Endothelial cell of umbilical vein (primary cell): ENCODE data around the gene NCOR1. TPM values are rescaled to one million over a fixed set of nuclear protein-coding genes. Genes with fewer than 3 reads are reported as not detected.

ENCODE experiments used
- BruUV-seq: library from RNA; stranded (reverse); fragments of 400-500 nt; replicated peaks from 2 replicates; lab custom pipeline; 2021; lab: Mats Ljungman, UMichigan
- CTCF ChIA-PET: fragments of 300-600, 350-600 bp; sonication (Branson Sonifier 250); formaldehyde crosslinking; loops from one replicate; lab custom pipeline; 2021; ENCODE audit warnings: antibody characterized with exemption, inconsistent platforms; lab: Charles Lee
- POLR2A ChIA-PET: fragments of 300-600, 350-600 bp; sonication (Branson Sonifier 250); formaldehyde crosslinking; loops from one replicate; lab custom pipeline; 2021; ENCODE audit warnings: antibody characterized with exemption, inconsistent platforms; lab: Charles Lee
- DNase-seq: peaks from one replicate; pipeline ENCODE4 v3.0.0-alpha.2; 2011; ENCODE audit warnings: low read depth, low spot score
- FAIRE-seq: peaks from 2 replicates; lab custom pipeline; 2011; peaks lifted over from hg19 to GRCh38; lab: Jason Lieb, UNC
- H2AFZ ChIP-seq: 2 replicates; pipeline ENCODE4 v1.6.0; 2012; ENCODE audit warnings: low read depth, low read length, control low read depth, inconsistent platforms
- H3K27ac ChIP-seq: 2 replicates; pipeline ENCODE4 v1.5.1; 2011; ENCODE audit warnings: low read depth, mild to moderate bottlenecking, control low read depth, low read length, moderate library complexity; ENCODE audit not compliant: insufficient read depth
- H3K27me3 ChIP-seq, 2 experiments: 2 replicates each; pipeline versions ENCODE4 v1.6.0 to v1.6.1; 2011; ENCODE audit warnings: low read length in 2 of 2, mixed read lengths in 1 of 2; ENCODE audit not compliant: control insufficient read depth in 2 of 2, insufficient read depth in 2 of 2
- H3K36me3 ChIP-seq, 2 experiments: 2 replicates in 1 of 2; 3 replicates in 1 of 2; pipeline ENCODE4 v1.5.1; 2011; ENCODE audit warnings: low read length in 2 of 2, mild to moderate bottlenecking in 1 of 2, moderate library complexity in 1 of 2; ENCODE audit not compliant: control insufficient read depth in 2 of 2, insufficient read depth in 2 of 2; ENCODE audit errors: extremely low read depth in 1 of 2
- H3K4me1 ChIP-seq: 3 replicates; pipeline ENCODE4 v1.5.1; 2011; ENCODE audit warnings: mild to moderate bottlenecking, low read length; ENCODE audit not compliant: control insufficient read depth, insufficient read depth; ENCODE audit errors: extremely low read depth
- H3K4me2 ChIP-seq: 2 replicates; pipeline ENCODE4 v1.6.1; 2011; ENCODE audit warnings: low read length, control low read depth, mixed read lengths; ENCODE audit not compliant: insufficient read depth
- H3K4me3 ChIP-seq, 3 experiments: fragments of 200-600 bp in 1 of 3; sonication (generic), shearing (Covaris generic) in 1 of 3; replicated peaks in 1 of 3; 2 replicates each; pipeline ENCODE4 v1.5.1; 2011 to 2016; ENCODE audit warnings: control low read depth in 3 of 3, low read length in 3 of 3, mild to moderate bottlenecking in 2 of 3, inconsistent platforms in 1 of 3, low read depth in 1 of 3, moderate library complexity in 1 of 3; ENCODE audit not compliant: insufficient read depth in 1 of 3
- H3K79me2 ChIP-seq: 2 replicates; pipeline ENCODE4 v1.6.0; 2012; ENCODE audit warnings: low read length, inconsistent platforms; ENCODE audit not compliant: control insufficient read depth, insufficient read depth
- H3K9ac ChIP-seq: replicated peaks from 2 replicates; pipeline ENCODE3; 2011; ENCODE audit warnings: low read length, control low read depth; ENCODE audit not compliant: insufficient read depth; ENCODE audit errors: extremely low read depth
- H3K9me1 ChIP-seq: replicated peaks from 3 replicates; pipeline ENCODE4 v1.6.0; 2011; ENCODE audit warnings: mild to moderate bottlenecking, low read length; ENCODE audit not compliant: control insufficient read depth, insufficient read depth; ENCODE audit errors: extremely low read depth
- H3K9me3 ChIP-seq: replicated peaks from 2 replicates; pipeline ENCODE4 v1.5.1; 2012; ENCODE audit warnings: low read length, inconsistent platforms; ENCODE audit not compliant: control insufficient read depth, insufficient read depth
- H4K20me1 ChIP-seq: replicated peaks from 2 replicates; pipeline ENCODE3; 2011; ENCODE audit warnings: mild to moderate bottlenecking, low read length; ENCODE audit not compliant: control insufficient read depth, insufficient read depth; ENCODE audit errors: extremely low read depth
- EZH2 ChIP-seq: IDR thresholded peaks from 2 replicates; pipeline ENCODE4 v1.6.1; 2012; ENCODE audit warnings: borderline replicate concordance, low read depth, mild to moderate bottlenecking, moderate library complexity, low read length, inconsistent platforms; ENCODE audit not compliant: severe bottlenecking
- FOS ChIP-seq: IDR thresholded peaks from 2 replicates; pipeline ENCODE4 v1.6.1; 2011; ENCODE audit warnings: mild to moderate bottlenecking, low read length, moderate library complexity, borderline replicate concordance; ENCODE audit not compliant: insufficient read depth
- GATA2 ChIP-seq: IDR thresholded peaks from 2 replicates; pipeline ENCODE4 v1.7.0; 2011; ENCODE audit warnings: low read depth, mild to moderate bottlenecking, moderate library complexity, mixed read lengths, low read length; ENCODE audit not compliant: insufficient read length, insufficient read depth
- JUN ChIP-seq: IDR thresholded peaks from 2 replicates; pipeline ENCODE4 v1.6.1; 2011; ENCODE audit warnings: borderline replicate concordance, low read depth; ENCODE audit not compliant: insufficient read length, insufficient read depth
- MYC ChIP-seq: IDR thresholded peaks from one replicate; pipeline ENCODE4 v1.6.1; 2011; ENCODE audit warnings: mild to moderate bottlenecking, low read depth, low read length
- POLR2A ChIP-seq: IDR thresholded peaks from 2 replicates; pipeline ENCODE4 v1.6.1; 2012; ENCODE audit warnings: low read depth, mild to moderate bottlenecking, control low read depth, low read length
- POLR2AphosphoS5 ChIP-seq: IDR thresholded peaks from 2 replicates; pipeline ENCODE4 v1.6.1; 2012; ENCODE audit warnings: low read depth, mild to moderate bottlenecking, control low read depth, low read length, moderate library complexity; ENCODE audit not compliant: insufficient read depth
- dilution Hi-C: fragments of 300-500 bp; cut with MboI; formaldehyde crosslinking; loops from one replicate; pipeline ENCODE4 v1.15.0; 2019; ENCODE audit warnings: low sequenced_read_pairs; ENCODE audit not compliant: extremely low pct_ligation_motif_present
- intact Hi-C: fragments of 100-400 bp; cut with micrococcal nuclease; formaldehyde crosslinking; loops from one replicate; pipeline ENCODE4 v1.10.0; 2022
- polyA plus RNA-seq, 4 experiments: library from polyadenylated mRNA; depleted of rRNA in 3 of 4; stranded (reverse) in 3 of 4; unstranded in 1 of 4; fragments of >200 nt; gene quantifications; 2 replicates each; pipeline versions ENCODE4 v1.2.1 to v1.2.3, GENCODE V29; 2011 to 2012; ENCODE audit warnings: missing spikeins in 1 of 4
- total RNA-seq: library from RNA; stranded (reverse); gene quantifications from 2 replicates; pipeline ENCODE4 v1.2.3, GENCODE V29; 2021
- TF ChIP-seq, protein P1 (sequence below), 2 donors: IDR thresholded peaks; 1 replicate in 1 of 2; 2 replicates in 1 of 2; pipeline ENCODE4 v1.5.1; 2011; ENCODE audit warnings: low read length in 2 of 2, mild to moderate bottlenecking in 2 of 2, moderate library complexity in 2 of 2, control low read depth in 1 of 2, inconsistent platforms in 1 of 2, low read depth in 1 of 2; ENCODE audit not compliant: insufficient read depth in 1 of 2; ENCODE audit errors: extremely low read depth in 1 of 2
- TF ChIP-seq, protein P2 (sequence below): IDR thresholded peaks from 2 replicates; pipeline ENCODE4 v1.6.1; 2011; ENCODE audit not compliant: insufficient read depth, insufficient read length

NCOR1 gene
- total and polyA plus RNA-seq, 2 donors (not counting 3 experiments of a cell fraction or from before 2014, with no cell fraction given), result 90.0 to 134 TPM

DNA sequence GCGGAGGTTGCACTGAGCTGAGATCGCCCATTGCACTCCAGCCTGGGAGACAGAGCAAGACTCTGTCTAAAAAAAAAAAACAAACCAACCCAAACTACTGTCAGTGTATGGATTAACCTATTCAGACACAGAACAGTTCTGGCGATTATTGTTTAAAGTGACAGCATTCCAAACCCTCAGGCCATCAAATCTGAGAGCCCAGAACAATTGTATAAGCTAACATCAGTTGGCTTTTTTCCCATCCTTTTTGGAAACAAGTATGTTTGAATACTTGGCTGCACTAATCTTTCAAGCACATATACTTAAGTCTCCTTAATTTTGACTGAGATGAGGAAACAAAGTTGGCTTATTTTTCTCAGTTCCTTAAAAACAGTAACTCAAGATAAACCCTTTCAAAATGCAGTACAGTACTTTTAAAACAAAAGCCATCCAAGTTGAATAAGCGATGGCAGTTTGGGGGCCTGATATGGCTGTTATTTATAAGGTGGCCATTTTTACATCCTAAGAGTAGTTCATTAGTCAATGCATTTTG, 217.2 kb downstream of the NCOR1 start:
- H3K9me1 ChIP-seq, result no peaks in the 10 kb centered on the region
- H3K27me3 ChIP-seq, result no peaks in the 10 kb centered on the region
- H3K4me2 ChIP-seq, result peak overlapping the region; percentile 89
- DNase-seq (no peak), FAIRE-seq (no peak)
- peak overlapping the region; percentile 91 for H3K9ac ChIP-seq
- peaks cover 30% of the 10 kb centered on the region for H3K79me2 ChIP-seq
- no TSS peak for BruUV-seq
- no peak overlapping the region for H3K27ac ChIP-seq
- H3K36me3 ChIP-seq, result peaks cover 0 to 15% of the 10 kb centered on the region in 2 experiments
- dilution Hi-C loops, result no loop called here
- no peaks in the 10 kb centered on the region for H3K9me3 ChIP-seq
- peaks cover 20% of the 10 kb centered on the region for H3K4me1 ChIP-seq
- H2AFZ ChIP-seq, result no peak overlapping the region
- ChIA-PET POLR2A (no interaction called here), CTCF (interaction anchor here (0.8 to 6.8 kb wide), 9 partner anchors 16 to 495 kb away, joined by 3 to 133 read pairs (median 5); partner anchors contain the start of gene ADORA2B)
- no peak overlapping the region for H3K4me3 ChIP-seq
- H4K20me1 ChIP-seq, result no peaks in the 10 kb centered on the region
- TF ChIP-seq, protein P1, sequence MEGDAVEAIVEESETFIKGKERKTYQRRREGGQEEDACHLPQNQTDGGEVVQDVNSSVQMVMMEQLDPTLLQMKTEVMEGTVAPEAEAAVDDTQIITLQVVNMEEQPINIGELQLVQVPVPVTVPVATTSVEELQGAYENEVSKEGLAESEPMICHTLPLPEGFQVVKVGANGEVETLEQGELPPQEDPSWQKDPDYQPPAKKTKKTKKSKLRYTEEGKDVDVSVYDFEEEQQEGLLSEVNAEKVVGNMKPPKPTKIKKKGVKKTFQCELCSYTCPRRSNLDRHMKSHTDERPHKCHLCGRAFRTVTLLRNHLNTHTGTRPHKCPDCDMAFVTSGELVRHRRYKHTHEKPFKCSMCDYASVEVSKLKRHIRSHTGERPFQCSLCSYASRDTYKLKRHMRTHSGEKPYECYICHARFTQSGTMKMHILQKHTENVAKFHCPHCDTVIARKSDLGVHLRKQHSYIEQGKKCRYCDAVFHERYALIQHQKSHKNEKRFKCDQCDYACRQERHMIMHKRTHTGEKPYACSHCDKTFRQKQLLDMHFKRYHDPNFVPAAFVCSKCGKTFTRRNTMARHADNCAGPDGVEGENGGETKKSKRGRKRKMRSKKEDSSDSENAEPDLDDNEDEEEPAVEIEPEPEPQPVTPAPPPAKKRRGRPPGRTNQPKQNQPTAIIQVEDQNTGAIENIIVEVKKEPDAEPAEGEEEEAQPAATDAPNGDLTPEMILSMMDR (IDR thresholded peaks at IDR 0.05; ENCODE audit: extremely low read depth in 1 of 2, insufficient read depth in 1 of 2, low read depth in 1 of 2, low read length in 2 of 2), result no peak
- TF ChIP-seq POLR2AphosphoS5 (no peak), GATA2 (no peak), FOS (no peak), EZH2 (no peak), MYC (no peak), POLR2A (no peak), JUN (no peak)
- TF ChIP-seq, protein P2, sequence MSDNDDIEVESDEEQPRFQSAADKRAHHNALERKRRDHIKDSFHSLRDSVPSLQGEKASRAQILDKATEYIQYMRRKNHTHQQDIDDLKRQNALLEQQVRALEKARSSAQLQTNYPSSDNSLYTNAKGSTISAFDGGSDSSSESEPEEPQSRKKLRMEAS, result no peak
- intact Hi-C loops, result loop anchor here (1.0 to 2.0 kb wide), 4 partner anchors 39 to 741 kb away; partner anchors contain the start of gene ADORA2B
